ENCODE data around the gene SLC30A1. TPM values are rescaled to one million over a fixed set of nuclear protein-coding genes. Genes with fewer than 3 reads are reported as not detected.

The SLC30A1 gene
- total RNA-seq, 4 donors from 2014 or later, result 12.8 to 44.7 (median 19.1) TPM

- Histone ChIP-seq H3K27ac (no peak overlapping the region), H3K4me1 (no peaks in the 10 kb centered on the region), H3K36me3 (no peaks in the 10 kb centered on the region), H3K27me3 (no peaks in the 10 kb centered on the region), H3K4me3 (no peak overlapping the region), H3K9me3 (no peaks in the 10 kb centered on the region)
- intact Hi-C loops (cut with DNase I; ENCODE audit: low total_unique reads), result no loop called here
- no peak for DNase-seq
- TF ChIP-seq CTCF (IDR thresholded peaks at IDR 0.05) (no peak), POLR2A (IDR thresholded peaks at IDR 0.05) (no peak)
Measured at GRCh38 chr1:211535346-211535745, 43.6 kb downstream of the SLC30A1 start.

- intact Hi-C loops (cut with DNase I; ENCODE audit: low total_unique reads), result no loop called here
- Histone ChIP-seq H3K9me3 (no peaks in the 10 kb centered on the region), H3K27ac (no peak overlapping the region), H3K27me3 (no peaks in the 10 kb centered on the region), H3K4me3 (no peak overlapping the region), H3K4me1 (no peaks in the 10 kb centered on the region), H3K36me3 (no peaks in the 10 kb centered on the region)
- DNase-seq, result no peak
- TF ChIP-seq CTCF (IDR thresholded peaks at IDR 0.05), result no peak
- TF ChIP-seq POLR2A (IDR thresholded peaks at IDR 0.05), result no peak
Measured at GRCh38 chr1:211534545-211535291, 44.2 kb downstream of the SLC30A1 start.

GRCh38 chr1:211532088-211532444, 46.9 kb downstream of the SLC30A1 start:
- H3K27me3 ChIP-seq, result no peaks in the 10 kb centered on the region
- no peak overlapping the region for H3K4me3 ChIP-seq
- DNase-seq, result no peak
- H3K9me3 ChIP-seq, result no peaks in the 10 kb centered on the region
- intact Hi-C loops (cut with DNase I; ENCODE audit: low total_unique reads), result no loop called here
- no peaks in the 10 kb centered on the region for H3K36me3 ChIP-seq
- no peak overlapping the region for H3K27ac ChIP-seq
- TF ChIP-seq POLR2A (IDR thresholded peaks at IDR 0.05), result no peak
- H3K4me1 ChIP-seq, result no peaks in the 10 kb centered on the region

- intact Hi-C loops (cut with DNase I; ENCODE audit: low total_unique reads), result no loop called here
- DNase-seq, result no peak
- H3K27me3 ChIP-seq, result no peaks in the 10 kb centered on the region
- H3K4me1 ChIP-seq, result no peaks in the 10 kb centered on the region
- no peak overlapping the region for H3K27ac ChIP-seq
- no peaks in the 10 kb centered on the region for H3K9me3 ChIP-seq
- H3K4me3 ChIP-seq, result no peak overlapping the region
- TF ChIP-seq POLR2A (IDR thresholded peaks at IDR 0.05) (no peak), CTCF (IDR thresholded peaks at IDR 0.05) (no peak)
- no peaks in the 10 kb centered on the region for H3K36me3 ChIP-seq
Measured at GRCh38 chr1:211531194-211532087, 47.5 kb downstream of the SLC30A1 start.

- no peak for DNase-seq
- TF ChIP-seq POLR2A (IDR thresholded peaks at IDR 0.05) (no peak), CTCF (IDR thresholded peaks at IDR 0.05) (no peak)
- Histone ChIP-seq H3K9me3 (no peaks in the 10 kb centered on the region), H3K36me3 (no peaks in the 10 kb centered on the region), H3K27ac (no peak overlapping the region), H3K27me3 (no peaks in the 10 kb centered on the region), H3K4me1 (no peaks in the 10 kb centered on the region), H3K4me3 (no peak overlapping the region)
- intact Hi-C loops (cut with DNase I; ENCODE audit: low total_unique reads), result no loop called here
Measured at GRCh38 chr1:211530102-211530501, 48.9 kb downstream of the SLC30A1 start.

Measured in uterus (tissue), 4 donors.